Upper lobe of right lung (tissue), 1 donor: Measurements from ENCODE around the gene CAND1. TPM values are rescaled to one million over a fixed set of nuclear protein-coding genes. Genes with fewer than 3 reads are reported as not detected.
"Not testable (repeated sequence)": the region's sequence is repeated elsewhere in the genome, so short reads cannot be mapped to it uniquely, and the experiment has no call there.

Experiments
- ATAC-seq: fragments of 200-7000 bp; cut with Tn5 transposase; one replicate; pipeline ENCODE4 v1.9.1; 2020; ENCODE audit warnings: mild to moderate bottlenecking, moderate library complexity
- DNase-seq: peaks from one replicate; pipeline ENCODE4 v3.0.0-alpha.2; 2020
- H3K27ac ChIP-seq: fragments of 200-600 bp; one replicate; pipeline ENCODE4 v1.8.0; 2022
- H3K27me3 ChIP-seq: fragments of 200-600 bp; one replicate; pipeline ENCODE4 v1.8.0; 2022; ENCODE audit warnings: mild to moderate bottlenecking
- H3K36me3 ChIP-seq: fragments of 200-600 bp; one replicate; pipeline ENCODE4 v1.8.0; 2022
- H3K4me1 ChIP-seq: fragments of 200-600 bp; one replicate; pipeline ENCODE4 v1.8.0; 2022
- H3K4me3 ChIP-seq: fragments of 200-600 bp; one replicate; pipeline ENCODE4 v1.8.0; 2022; ENCODE audit warnings: mild to moderate bottlenecking
- H3K9me3 ChIP-seq: fragments of 200-600 bp; one replicate; pipeline ENCODE4 v1.8.0; 2022
- CTCF ChIP-seq: fragments of 200-600 bp; IDR thresholded peaks from one replicate; pipeline ENCODE4 v1.8.0; 2022; ENCODE audit warnings: antibody characterized with exemption
- intact Hi-C: fragments of 100-400 bp; cut with DNase I; formaldehyde crosslinking; loops from one replicate; pipeline ENCODE4 v1.11.0; 2022
- total RNA-seq: library from RNA; stranded (reverse); fragmentation: NEBNext Ultra II Directional; extraction: Animal tissue kit (Norgen Biotek cat#: 25700); gene quantifications from one replicate; pipeline ENCODE4 v1.2.1, GENCODE V29; 2021
- donor health status: DM: no; HTN: yes; CAD: no; lungs with severe emphysema.

Gene CAND1
- total RNA-seq, 1 donor from 2014 or later, result 98.0 TPM

GRCh38 chr12:67327466-67327865 is 58.3 kb downstream of the CAND1 start:
- intact Hi-C loops, result no loop called here
- ATAC-seq, result no peak
- no peaks in the 10 kb centered on the region for H3K9me3 ChIP-seq
- TF ChIP-seq CTCF, result no peak
- H3K27ac ChIP-seq, result no peak overlapping the region
- H3K4me3 ChIP-seq, result no peak overlapping the region
- no peaks in the 10 kb centered on the region for H3K27me3 ChIP-seq
- H3K4me1 ChIP-seq, result no peaks in the 10 kb centered on the region
- no peak for DNase-seq
- H3K36me3 ChIP-seq, result no peaks in the 10 kb centered on the region

GRCh38 chr12:67331123-67331522 is 62.0 kb downstream of the CAND1 start:
- DNase-seq (no peak), ATAC-seq (no peak)
- no peaks in the 10 kb centered on the region for H3K9me3 ChIP-seq
- TF ChIP-seq CTCF, result no peak
- no peaks in the 10 kb centered on the region for H3K4me1 ChIP-seq
- no peaks in the 10 kb centered on the region for H3K36me3 ChIP-seq
- no peaks in the 10 kb centered on the region for H3K27me3 ChIP-seq
- H3K27ac ChIP-seq, result no peak overlapping the region
- intact Hi-C loops, result no loop called here
- no peak overlapping the region for H3K4me3 ChIP-seq

GRCh38 chr12:67331828-67332227 is 62.7 kb downstream of the CAND1 start:
- no peak for TF ChIP-seq CTCF
- DNase-seq, result no peak
- Histone ChIP-seq H3K36me3 (no peaks in the 10 kb centered on the region), H3K4me3 (no peak overlapping the region), H3K27me3 (no peaks in the 10 kb centered on the region), H3K27ac (no peak overlapping the region), H3K4me1 (no peaks in the 10 kb centered on the region), H3K9me3 (no peaks in the 10 kb centered on the region)
- intact Hi-C loops, result no loop called here
- no peak for ATAC-seq

DNA sequence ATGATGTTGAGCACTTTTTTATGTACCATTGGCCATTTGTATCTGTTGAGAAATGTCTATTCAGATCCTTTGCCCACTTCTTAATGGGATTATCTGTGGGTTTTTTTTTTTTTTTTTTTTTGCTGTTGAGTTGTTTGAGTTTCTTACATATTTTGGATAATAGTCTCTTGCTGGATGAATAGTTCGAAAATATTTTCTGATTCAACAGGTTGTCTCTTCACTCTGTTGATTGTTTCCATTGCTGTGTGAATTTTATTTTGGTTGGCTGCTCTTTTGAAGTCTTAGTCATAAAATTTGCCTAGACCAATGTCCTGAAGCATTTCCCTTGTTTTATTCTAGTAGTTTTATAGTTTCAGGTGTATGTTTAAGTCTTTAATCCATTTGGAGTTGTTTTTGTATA is 64.5 kb downstream of the CAND1 start:
- H3K36me3 ChIP-seq, result no peaks in the 10 kb centered on the region
- ATAC-seq, result no peak
- intact Hi-C loops, result no loop called here

GRCh38 chr12:67338426-67338825 is 69.3 kb downstream of the CAND1 start:
- H3K4me3 ChIP-seq, result no peak overlapping the region
- no peaks in the 10 kb centered on the region for H3K36me3 ChIP-seq
- intact Hi-C loops, result no loop called here
- DNase-seq (no peak), ATAC-seq (no peak)
- no peaks in the 10 kb centered on the region for H3K4me1 ChIP-seq
- no peaks in the 10 kb centered on the region for H3K9me3 ChIP-seq
- H3K27ac ChIP-seq, result no peak overlapping the region
- TF ChIP-seq CTCF, result no peak
- no peaks in the 10 kb centered on the region for H3K27me3 ChIP-seq

More for the DNA sequence above, 64.5 kb downstream of the CAND1 start:
- H3K9me3 ChIP-seq, result no peaks in the 10 kb centered on the region
- no peaks in the 10 kb centered on the region for H3K4me1 ChIP-seq
- H3K27me3 ChIP-seq, result no peaks in the 10 kb centered on the region
- no peak for DNase-seq
- H3K27ac ChIP-seq, result no peak overlapping the region
- no peak overlapping the region for H3K4me3 ChIP-seq
- TF ChIP-seq CTCF, result no peak

- no peak overlapping the region for H3K27ac ChIP-seq
- intact Hi-C loops, result no loop called here
- DNase-seq (no peak), ATAC-seq (no peak)
- no peaks in the 10 kb centered on the region for H3K4me1 ChIP-seq
- TF ChIP-seq CTCF, result no peak
- H3K9me3 ChIP-seq, result no peaks in the 10 kb centered on the region
- H3K36me3 ChIP-seq, result no peaks in the 10 kb centered on the region
- H3K27me3 ChIP-seq, result no peaks in the 10 kb centered on the region
- H3K4me3 ChIP-seq, result no peak overlapping the region
Measured at GRCh38 chr12:67339530-67339929, 70.4 kb downstream of the CAND1 start.

- H3K36me3 ChIP-seq, H3K27ac ChIP-seq, ATAC-seq, intact Hi-C loops, H3K4me3 ChIP-seq, DNase-seq, H3K27me3 ChIP-seq, H3K4me1 ChIP-seq, H3K9me3 ChIP-seq: not testable (repeated sequence)
Measured at GRCh38 chr12:67341086-67341485, 71.9 kb downstream of the CAND1 start.
